ENCODE data around the gene SLC31A1.

Gene SLC31A1

DNA sequence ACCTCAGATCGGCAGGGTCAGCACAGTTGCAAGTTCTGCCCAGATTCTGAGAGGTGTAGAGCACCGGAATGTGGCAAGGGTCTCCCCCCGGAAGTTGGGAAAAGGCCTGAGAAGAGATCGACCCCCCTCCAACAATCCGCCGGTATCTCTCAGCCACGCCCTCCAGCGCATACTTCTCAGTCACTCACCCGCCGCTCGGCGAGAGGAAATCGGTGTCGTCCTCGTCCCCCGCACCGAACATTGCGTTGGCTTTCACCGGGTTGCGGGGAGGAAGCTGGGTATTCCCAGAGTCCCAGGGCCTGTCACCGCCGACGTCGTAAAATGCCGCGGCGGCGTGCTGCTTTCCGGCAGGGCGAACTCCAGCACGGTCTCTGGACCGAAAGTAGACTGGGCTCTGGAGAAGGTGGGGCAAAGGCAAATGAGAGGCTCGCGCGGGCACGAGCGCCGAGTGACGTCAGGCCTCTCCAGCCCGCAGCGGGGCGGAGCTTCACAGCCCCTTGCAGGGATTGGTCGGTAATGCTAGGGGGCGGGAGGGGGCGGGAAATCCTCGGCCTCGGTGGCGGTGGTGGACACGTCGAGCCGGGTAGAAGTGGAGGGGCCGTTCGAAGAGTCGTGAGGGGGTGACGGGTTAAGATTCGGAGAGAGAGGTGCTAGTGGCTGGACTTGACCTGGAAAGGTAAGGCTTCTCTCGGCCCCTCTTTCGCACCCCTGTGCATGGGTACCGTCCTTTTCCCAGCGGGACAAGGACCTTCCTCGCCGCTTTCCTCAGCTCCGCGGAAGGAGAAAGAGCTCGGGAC is at the start of gene SLC31A1, which contains the start of gene FKBP15:
Gene SLC31A1 (plus strand): TSS at position 542 of the 797 bp plus-strand sequence. CDS start 34,605 bp downstream, outside the sequence.
Gene FKBP15 (minus strand): TSS at position 275 of the 797 bp plus-strand sequence. CDS start 34 bp downstream, at position 241.
- peak; percentile 98 for DNase-seq

DNA sequence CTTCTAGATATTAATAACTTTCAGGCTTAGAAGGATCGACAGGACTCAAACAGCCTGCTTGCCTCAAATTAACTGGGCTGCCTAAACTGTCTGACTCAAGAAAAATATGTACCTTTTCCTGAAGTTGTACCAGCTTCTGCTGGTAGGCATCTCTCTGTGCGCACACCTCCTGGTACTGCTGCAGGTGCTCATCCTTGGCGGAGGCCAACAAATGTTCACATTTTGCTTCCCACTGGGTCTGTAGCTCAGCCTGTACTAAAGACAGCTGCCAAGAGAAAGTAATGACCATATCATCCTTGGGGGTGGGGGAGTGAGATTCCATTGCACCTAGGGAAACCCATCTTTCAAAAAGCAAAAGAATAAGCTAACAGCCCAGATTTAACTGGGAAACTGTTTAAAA is 48.0 kb upstream of the SLC31A1 start:
- DNase-seq: no peak

DNA sequence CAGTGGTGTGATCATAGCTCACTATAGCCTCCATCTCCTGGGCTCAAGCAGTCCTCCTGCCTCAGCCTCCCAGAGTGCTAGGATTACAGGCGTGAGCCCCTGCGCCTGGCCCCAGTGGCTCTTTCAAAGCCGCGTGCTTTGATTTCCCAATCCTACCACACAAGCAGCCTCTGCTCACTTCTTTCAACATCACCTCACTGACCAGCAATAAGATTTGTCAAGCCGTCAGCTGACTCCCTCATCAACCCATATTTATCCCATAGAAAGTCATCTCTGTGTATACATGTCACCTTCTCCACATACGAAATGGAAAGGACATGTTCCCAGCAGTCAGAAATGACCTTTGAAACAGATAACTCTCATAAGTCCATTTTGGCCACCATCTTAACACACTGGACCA is 44.5 kb upstream of the SLC31A1 start:
- no peak for DNase-seq

DNA sequence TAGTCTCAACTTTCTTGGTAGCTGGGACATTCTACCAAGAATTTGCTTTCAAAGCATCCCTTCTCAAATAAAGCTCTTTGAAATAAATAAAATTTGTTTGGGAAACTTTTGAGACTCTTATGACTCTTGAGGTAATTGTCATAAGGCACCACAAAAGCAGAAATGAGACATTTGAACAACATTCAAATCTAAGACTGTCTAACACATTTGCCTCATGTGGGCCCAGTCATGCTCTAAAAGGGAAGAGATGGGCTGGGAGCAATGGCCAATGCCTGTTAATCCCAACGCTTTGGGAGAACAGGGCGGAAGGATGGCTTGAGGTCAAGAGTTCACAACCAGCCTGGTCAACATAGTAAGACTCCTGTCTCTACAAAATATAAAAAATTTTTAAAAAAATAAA is 44.1 kb upstream of the SLC31A1 start:
- no peak for DNase-seq

DNA sequence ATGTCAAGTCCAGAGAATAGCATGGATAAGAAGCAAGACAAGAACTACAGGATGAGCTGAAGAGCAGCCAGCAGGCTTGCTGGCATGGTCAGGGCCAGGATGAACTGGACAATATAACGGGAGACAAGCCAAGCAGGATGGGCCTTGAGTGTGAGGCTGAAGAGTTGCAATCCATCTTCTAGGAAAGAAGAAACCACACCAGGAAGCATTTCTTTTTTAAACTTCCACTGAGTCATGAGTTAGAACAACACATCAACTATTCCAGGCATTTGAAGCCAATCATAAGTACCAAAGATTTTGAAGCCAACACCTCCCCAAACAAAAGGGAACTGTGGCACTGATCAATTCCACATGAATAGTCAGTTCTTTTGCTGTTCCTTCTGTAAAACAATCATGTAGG is 43.3 kb upstream of the SLC31A1 start:
- no peak for DNase-seq

DNA sequence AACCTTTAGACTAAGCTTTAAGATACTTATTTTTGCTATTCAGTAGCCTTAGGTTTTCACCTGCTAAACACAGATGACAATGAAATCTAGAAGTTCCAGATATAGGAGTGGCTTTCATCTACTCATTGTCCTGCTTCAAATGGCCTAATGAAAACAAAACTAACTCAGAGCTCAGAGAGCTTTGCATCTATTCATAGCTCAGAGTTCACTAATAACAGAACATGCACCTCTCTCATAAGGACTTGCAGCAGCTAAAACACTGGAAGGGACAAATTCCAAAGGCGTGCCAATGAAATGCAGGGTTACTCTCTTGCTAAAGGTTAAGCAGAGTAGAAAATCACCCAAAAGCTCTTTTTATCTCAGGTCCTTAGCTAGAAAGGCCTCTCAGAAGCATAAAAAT is 41.5 kb upstream of the SLC31A1 start:
- no peak for DNase-seq

DNA sequence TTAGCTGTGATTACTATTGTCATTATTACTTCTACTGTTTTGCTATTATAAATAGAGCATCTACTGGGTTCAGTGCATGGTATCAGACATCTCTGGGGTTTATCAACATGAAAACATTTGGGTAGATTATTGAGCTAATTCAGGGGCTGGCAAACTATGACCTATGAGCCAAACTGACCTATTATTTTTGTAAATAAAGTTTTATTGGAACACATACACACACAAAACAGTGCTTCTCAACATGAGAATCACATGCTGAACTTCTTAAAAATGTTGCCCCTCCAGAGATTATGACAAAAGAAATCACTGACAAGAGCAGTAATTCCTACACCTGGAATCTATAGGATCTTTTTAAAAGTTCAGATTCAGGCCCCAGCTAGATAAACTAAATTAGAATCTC is 40.2 kb upstream of the SLC31A1 start:
- no peak for DNase-seq

DNA sequence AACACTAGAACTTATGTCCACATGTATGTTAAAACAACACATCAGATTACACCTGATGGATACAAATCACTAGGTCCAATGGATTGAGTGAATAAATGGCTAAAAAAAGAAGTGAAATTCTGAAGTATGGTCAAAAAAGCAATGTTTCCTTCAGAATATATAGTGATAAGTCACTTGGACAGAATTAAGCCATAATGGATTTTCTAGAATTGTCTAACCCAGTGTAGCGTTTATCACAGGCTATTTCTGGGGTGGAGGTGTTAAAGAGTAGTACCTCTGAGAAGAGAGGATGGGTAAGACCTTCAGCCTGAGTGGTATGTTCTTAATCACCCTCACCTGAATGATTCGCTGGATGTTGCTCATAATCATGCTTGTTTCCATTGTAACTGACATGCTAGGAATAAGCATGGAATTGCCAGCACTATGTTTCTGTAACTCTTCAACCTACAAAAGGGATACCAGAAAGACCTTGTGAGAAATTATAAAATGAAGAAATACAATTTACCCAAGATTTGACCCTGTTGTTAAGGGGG is 37.3 kb upstream of the SLC31A1 start:
- no peak for DNase-seq

DNA sequence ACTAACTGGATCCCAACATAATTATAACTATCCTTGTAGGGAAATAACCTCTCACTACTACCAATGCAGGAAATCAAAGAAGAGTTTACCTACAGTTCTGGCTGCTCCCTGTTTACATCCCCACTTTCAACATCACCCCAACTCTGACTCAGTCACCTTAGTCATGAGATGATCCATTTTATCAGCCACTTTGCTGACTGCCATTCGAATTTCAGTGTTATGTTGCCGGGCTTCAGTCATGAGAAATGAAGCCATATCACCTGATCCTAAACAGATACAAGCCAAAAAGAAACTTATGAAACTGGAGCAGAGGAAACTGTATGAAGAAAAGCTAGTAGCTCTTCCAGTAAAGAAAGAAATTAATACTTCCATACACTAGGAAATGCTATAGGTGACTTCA is 36.8 kb upstream of the SLC31A1 start:
- DNase-seq: no peak

DNA sequence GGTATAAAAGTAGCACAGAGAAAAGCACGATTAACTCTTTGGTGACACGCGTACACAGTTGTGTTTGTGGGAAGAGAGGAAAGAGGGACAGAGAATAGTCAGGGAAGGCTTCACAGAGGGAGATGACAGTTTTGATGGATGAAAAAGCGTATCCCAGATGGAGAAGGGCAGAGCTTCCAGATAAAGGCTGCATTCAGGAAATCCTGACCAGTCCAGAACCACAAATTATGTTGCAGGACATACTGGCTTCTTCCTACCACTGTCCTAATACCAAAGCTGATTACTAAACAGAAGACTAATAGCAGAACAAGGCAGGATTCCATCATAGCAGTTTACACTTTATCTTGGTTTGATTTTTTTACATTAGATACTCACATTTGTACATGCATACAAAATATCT is 36.1 kb upstream of the SLC31A1 start:
- no peak for DNase-seq

DNA sequence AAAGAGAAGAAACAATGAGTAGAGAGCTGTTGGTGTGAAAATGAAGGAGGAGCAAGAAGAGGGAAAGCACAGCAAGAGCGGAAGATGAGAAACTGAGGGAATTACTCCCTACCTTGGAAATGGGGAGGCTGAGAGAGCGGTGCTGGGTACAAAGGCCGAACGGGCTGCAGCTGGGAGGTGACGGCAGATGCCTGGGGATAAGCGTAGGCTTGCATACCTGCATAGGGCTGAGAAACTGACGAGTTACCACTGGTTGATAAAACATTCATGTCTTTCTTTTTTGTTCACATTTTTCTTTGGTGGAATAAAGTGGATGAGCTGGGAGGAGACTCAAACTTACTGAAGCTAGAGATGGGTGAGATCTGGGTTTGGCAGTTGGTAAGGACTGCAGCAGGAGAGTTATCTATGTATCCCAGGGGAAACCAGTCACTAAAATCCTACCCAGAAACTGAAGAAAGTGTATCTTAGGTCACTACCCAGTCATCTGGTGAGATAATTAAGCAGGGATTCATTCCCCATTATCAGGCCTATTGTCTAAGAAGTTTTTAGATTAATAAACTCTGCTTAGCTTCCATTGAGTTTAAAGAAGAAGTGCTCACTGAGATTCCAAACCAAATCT is 35.1 kb upstream of the SLC31A1 start:
- no peak for DNase-seq

DNA sequence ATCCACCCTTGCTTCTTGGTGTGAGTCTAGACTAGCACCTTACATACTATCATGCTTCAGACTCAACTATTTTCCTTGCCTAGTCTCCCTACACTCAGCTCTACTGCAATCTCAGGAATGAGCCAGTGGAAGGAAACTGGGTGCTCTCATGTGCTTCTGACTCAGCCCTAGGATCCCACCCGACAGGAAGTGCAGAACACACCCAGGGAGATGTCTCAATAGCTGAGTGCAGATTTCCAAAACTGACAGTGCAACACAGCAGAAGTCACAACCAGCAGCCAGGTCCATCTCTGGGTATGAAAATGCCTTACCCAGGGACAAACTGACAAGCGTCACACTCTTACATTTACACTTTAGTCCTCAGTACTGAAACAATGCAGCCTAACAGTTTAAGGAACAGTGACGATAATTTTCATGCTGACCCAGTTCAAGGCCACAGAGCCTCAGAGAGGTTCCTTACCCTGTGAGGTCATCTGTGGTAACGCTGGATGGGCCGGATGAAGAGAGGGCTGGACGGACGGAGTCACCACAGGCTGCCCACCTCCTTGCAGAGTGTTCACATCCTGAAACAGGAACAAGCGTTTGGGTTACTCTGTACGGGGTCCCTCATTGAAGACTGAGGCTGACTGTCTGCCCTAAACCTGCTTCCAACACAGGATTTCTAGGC is 33.3 kb upstream of the SLC31A1 start:
- peak; percentile 71 for DNase-seq

DNA sequence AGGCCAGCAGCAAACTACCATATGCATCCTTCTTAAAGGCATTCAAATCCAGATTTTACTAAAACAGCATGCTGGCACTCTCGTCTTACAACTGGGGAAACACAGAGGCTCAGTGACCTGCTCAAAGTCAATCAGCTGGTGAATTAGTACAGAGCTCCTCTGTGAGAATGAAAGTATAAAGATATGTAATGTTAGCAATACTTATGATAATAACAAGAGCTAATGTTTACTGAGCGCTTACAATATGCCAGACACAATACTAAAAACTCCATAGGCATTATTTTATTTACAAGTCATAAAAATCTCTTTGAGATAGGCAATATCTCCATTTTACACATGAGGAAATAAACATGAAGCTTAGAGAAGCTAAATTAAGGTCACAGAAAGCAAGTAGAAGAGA is 28.9 kb upstream of the SLC31A1 start:
- no peak for DNase-seq

DNA sequence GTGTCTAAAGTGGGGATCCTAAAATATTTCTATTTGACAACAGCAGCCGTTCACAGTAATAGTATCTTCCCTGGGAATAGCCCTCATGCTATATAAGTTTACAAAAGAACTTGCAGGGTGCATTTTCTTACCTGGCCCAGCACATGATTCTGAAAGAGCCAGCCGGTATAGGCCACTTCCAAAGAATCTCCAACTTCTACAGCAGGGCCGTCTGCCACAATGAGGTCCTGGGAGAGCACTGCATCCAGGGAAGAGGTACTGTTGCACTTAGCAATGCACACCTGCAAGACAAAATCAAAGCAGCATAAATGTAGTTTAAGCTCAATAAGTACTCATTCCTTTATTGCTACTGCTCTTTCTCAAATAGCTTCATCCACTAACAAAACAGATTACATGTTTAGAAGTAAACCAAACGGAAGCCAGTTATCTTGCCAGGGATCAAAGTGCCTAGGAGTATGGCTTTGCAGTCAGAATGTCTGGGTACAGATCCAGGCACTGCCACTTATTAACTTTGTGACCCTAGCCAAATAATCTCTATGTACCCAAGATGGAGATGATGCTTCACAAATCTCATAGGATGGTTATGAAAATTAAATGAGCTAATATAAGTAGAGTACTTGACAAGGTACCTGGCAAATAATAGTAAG is 21.5 kb upstream of the SLC31A1 start:
- DNase-seq: no peak

DNA sequence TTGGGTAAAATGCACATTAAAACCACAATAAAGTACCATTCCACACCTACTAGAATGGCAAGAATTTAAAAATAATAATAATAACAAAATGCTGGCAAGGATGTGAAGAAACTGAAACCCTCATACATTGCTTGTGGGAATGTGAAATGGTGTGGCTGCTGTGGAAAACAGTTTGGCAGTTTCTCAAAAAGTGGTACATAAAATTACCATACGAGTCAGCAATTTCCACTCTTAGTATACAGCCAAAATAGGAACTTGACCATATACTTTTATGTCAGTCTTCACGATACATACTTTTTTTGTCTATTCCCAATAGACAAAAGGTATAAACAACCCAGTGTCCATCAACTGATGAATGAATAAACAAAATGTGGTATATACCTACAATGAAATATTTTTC is 15.9 kb upstream of the SLC31A1 start:
- DNase-seq: no peak

DNA sequence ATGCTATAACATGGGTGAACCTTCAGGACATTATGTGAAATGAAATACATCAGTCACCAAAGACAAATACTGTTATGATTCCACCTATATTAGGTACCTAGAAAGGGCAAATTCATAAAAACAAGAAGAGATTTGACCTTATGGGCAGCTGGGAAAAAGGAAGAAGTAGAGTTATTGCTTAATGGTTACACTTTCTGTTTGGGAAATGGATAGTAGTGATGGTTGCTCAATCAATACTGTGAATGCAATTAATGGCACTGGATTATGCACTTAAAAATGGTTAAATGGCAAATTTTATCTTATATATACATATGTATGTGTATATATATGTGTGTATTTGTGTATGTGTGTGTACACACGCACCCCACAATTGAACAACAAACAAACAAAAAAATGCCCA is 15.5 kb upstream of the SLC31A1 start:
- no peak for DNase-seq

DNA sequence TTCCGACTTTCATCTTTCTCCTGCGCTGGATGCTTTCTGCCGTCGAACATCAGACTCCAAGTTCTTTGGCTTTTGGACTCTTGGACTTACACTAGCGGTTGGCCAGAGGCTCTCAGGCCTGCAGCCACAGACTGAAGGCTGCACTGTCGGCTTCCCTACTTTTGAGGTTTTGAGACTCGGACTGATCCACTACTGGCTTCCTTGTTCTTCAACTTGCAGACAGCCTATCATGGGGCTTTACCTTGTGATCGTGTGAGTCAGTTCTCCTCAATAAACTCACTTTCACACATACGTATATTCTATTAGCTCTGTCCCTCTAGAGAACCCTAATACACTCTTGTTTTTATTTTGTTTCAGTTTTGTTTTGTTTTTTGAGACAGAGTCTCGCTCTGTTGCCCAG is 10.5 kb upstream of the SLC31A1 start:
- DNase-seq: no peak

DNA sequence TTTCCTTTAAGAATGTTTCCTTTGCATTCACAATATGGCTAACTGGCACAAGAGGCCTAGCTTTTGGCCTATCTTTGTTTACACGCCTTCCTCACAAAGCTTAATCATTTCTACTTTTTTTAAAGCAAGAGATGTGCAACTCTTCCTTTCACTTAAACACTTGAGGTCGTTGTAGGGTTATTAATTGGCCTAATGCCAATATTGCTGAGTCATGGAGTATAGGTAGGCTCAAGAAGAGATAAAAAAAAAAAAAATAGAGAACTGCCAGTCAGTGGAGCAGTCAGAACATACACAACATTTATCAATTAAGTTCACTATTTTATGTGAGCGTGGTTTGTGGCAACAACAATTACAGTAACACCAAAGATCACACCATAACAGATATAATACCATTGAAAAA is 6.2 kb upstream of the SLC31A1 start:
- DNase-seq: no peak

DNA sequence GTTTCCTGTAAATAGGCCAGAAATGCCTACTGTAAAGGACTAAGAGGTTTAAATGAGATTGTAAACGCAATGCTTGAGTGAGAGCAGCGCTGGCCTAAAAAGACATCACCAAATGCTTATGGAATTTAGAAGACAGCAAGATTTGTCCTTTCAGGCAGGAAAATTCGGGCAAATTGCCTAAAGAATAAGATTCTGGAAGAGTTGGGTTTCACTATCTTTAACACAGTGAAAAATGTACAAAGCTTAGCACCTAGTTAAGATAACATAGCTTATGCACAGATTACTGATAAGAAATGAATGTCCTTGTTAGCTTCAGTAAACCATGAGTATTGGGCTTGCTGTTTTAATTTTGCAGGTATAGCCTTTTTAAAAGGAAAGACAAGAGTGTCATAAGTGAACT is 4.9 kb upstream of the SLC31A1 start:
- DNase-seq: no peak

DNA sequence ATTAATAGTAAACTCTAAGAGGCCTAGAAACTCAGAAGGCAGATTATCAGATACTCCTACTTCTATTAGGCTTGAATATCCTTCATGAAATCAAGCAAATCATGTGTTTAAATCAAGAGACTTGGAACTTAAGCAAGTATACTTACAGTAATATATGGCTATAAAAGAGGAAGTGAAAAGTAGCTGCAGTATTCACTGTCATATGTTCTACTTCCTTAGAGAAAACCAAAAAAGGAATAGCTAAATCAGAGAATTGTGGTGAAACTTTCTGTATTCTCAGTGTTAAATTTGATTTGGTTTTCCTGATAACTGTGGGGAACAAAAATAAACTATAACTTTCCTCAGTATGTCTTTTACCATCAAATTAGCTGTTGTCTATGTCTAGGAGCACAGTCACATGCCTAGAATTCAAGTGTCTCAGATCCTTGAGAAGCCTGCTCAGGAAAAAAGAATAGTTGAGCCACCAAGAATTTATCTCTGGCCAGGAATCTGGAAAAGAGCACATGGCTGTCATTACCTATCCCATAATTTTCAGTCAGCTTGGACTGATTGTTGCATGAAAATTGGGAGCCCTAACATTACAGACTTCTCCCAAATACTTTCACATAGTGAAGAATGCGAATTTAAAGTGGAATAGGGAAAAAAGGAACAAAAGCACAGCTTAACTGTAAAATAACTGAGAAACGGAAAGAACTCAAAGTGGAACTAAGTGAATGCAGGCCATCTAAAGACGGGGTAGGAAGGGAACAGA is 2.0 kb upstream of the SLC31A1 start:
- DNase-seq: no peak

DNA sequence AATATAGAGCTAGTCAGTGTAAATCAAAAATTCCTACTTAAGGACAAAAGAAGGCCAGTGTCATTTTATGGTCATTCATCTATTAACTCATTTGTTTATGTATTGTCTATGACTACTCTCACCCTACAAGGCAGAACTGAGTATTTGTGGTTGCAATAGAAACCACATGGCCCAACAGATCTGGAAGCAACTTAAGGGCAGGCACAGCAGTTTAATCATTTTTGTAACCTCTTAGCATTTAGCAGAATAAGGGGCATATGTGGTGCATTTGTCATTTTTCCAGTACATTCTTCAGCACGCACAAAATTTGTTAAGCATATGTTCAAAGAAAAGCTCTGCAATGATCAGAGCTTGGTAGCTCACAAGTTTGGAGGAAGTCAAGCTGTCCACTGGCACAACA is 1.4 kb upstream of the SLC31A1 start:
- DNase-seq: peak; percentile 30

DNA sequence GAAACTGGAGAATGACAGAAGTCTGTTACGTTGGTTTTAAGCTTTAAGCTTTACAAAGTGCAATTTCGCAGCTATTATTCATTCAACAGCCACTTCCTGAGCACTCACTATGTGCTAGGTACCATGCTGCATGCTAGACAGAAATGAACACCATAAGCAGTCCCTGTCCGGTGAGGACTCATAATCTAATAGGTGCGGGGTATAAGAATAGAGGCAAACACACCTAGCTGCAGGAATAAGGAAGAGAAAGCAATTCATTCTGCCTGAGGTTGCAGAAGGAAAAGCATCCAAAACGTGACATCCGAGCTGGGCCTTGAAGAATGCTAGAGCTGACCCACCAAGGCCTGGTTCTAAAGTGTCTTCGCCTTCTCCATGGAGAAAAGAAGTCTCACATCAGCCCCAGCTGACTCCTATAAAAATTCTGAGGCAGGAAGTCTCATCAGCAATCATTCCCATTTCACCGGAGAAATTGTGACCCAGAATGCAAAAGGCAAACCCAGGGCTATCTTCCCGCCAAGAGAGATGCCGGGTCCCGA is 809 bp upstream of the SLC31A1 start:
- DNase-seq: no peak

All from CD4-positive, alpha-beta T cell treated with Interleukin-15 for 1 hour (primary cell).